Transverse colon (tissue), 4 donors: ENCODE results near the gene GNG4. TPM values are rescaled to one million over a fixed set of nuclear protein-coding genes. Genes with fewer than 3 reads are reported as not detected.

Source experiments
- DNase-seq: peaks from one replicate; pipeline ENCODE4 v3.0.0-alpha.2; 2019
- H3K27ac ChIP-seq, 4 donors: fragments of 200-600 bp; sonication (generic); 2 replicates each; pipeline ENCODE4 v1.5.1; 2016 to 2018; ENCODE audit warnings: inconsistent platforms in 4 of 4
- H3K27me3 ChIP-seq: fragments of 200-600 bp; sonication (generic); 2 replicates; pipeline ENCODE4 v1.5.1; 2017; ENCODE audit warnings: inconsistent platforms
- H3K36me3 ChIP-seq, 4 donors: fragments of 200-600 bp; sonication (generic); 2 replicates each; pipeline ENCODE4 v1.5.1; 2017 to 2019; ENCODE audit warnings: inconsistent platforms in 4 of 4
- H3K4me1 ChIP-seq, 4 donors: fragments of 200-600 bp; sonication (generic); 2 replicates each; pipeline ENCODE4 v1.5.1; 2017 to 2020; ENCODE audit warnings: inconsistent platforms in 4 of 4
- H3K4me3 ChIP-seq, 4 donors: fragments of 200-600 bp; sonication (generic); 1 replicate in 1 of 4; 2 replicates in 3 of 4; pipeline versions ENCODE4 v1.5.1 to v1.6.1; 2017 to 2019; ENCODE audit warnings: inconsistent platforms in 4 of 4
- H3K9me3 ChIP-seq, 2 donors: fragments of 200-600 bp; sonication (generic); 2 replicates each; pipeline ENCODE4 v1.5.1; 2017 to 2019; ENCODE audit warnings: inconsistent platforms in 2 of 2
- EP300 ChIP-seq: sonication (generic); formaldehyde crosslinking; IDR thresholded peaks from one replicate; pipeline ENCODE4 v1.6.1; 2017; ENCODE audit warnings: antibody characterized with exemption, low read depth
- POLR2A ChIP-seq: fragments of 450-650 bp; IDR thresholded peaks from one replicate; pipeline ENCODE4 v1.6.1; 2016; ENCODE audit warnings: antibody characterized with exemption, mild to moderate bottlenecking, moderate library complexity
- POLR2AphosphoS5 ChIP-seq, 3 donors: sonication (generic); formaldehyde crosslinking; IDR thresholded peaks; one replicate each; pipeline ENCODE4 v1.6.1; 2016; ENCODE audit warnings: antibody characterized with exemption in 3 of 3
- WGBS, 2 donors: methylation state at CpG; one replicate each; pipeline ENCODE4 v1.1.5; 2018; ENCODE audit warnings: low coverage in 1 of 2; 5-methylcytosine and 5-hydroxymethylcytosine counted together
- in situ Hi-C, 4 donors: fragments of 200-750 bp; cut with MboI; loops; one replicate each; pipeline versions ENCODE4 v1.15.0 to v1.15.1; 2017; ENCODE audit warnings: low sequenced_read_pairs in 3 of 4, low pct_ligation_motif_present in 1 of 4, low pct_unique_long_range_greater_than_20kb in 1 of 4
- intact Hi-C: fragments of 100-400 bp; cut with DNase I; formaldehyde crosslinking; loops from one replicate; pipeline ENCODE4 v1.15.1; 2023; ENCODE audit warnings: low total_unique reads
- total RNA-seq, 4 donors: library from RNA; depleted of rRNA; stranded (reverse); fragments of >200 nt; gene quantifications; one replicate each; pipeline ENCODE4 v1.1.0, GENCODE V29; 2016
- TF ChIP-seq, protein P1 (sequence below), 5 experiments: fragments of 200-600 bp in 3 of 5; fragments of 450-650 bp in 2 of 5; sonication (generic) in 3 of 5; IDR thresholded peaks; 1 replicate in 2 of 5; 2 replicates in 3 of 5; pipeline ENCODE4 v1.5.1; 2016 to 2017; ENCODE audit warnings: antibody characterized with exemption in 5 of 5, inconsistent platforms in 3 of 5, mild to moderate bottlenecking in 2 of 5, moderate library complexity in 1 of 5

Gene GNG4
- total RNA-seq, 4 donors from 2014 or later: 0.37 to 6.8 (median 5.5) TPM

DNA sequence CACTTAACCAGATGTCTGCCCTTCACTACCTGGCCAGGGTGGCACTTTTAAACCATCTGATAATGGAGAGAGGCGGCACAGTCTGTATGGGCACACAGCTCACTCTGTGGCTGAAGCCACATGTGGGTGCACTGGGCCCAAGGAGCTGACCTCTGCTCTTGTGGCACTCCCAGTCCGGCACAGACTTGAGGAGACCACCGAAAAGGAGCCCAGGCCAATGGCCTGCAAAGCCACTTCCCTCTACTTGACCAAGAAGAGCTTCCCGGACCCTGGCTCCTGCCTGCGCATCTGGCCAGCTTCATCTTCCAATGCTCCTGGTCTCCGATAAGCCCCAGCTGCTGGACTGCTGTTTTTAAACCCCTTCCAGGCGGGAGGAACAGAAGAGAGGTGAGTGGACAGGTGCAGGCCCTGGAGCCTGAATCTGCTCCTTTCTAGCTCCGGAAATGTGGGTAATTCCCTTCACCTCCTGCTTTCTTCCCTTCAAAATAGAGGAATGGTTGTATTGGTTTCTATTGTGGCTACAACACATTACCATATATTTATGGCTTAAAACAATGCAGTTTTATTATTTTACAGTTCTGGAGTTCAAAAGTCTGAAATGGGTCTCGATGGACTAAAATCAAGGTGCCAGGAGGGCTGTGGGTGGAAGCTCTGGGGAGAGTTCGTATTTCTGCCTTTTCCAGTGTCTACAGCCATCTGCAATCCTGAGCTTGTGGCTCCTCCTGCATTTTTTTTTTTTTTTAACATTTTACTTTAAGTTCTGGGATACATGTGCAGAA lies 11.6 kb downstream of the GNG4 start:
- Histone ChIP-seq H3K4me1 (peaks cover 0 to 8% (median 4%) of the 10 kb centered on the region in 4 donors), H3K27ac (peak overlapping the region in 1 of 4 donors; percentile 49), H3K9me3 (no peaks in the 10 kb centered on the region), H3K4me3 (no peak overlapping the region), H3K36me3 (no peaks in the 10 kb centered on the region), H3K27me3 (no peaks in the 10 kb centered on the region)
- 50 to 66% methylated on average over 2 to 10 of the region's 10 CpGs for WGBS, 2 donors
- intact Hi-C loops: no loop called here
- in situ Hi-C loops: no loop called here
- DNase-seq: peak; percentile 9
- TF ChIP-seq POLR2A (no peak), POLR2AphosphoS5 (IDR thresholded peaks at IDR 0.05) (no peak), EP300 (no peak)
- TF ChIP-seq, protein P1, sequence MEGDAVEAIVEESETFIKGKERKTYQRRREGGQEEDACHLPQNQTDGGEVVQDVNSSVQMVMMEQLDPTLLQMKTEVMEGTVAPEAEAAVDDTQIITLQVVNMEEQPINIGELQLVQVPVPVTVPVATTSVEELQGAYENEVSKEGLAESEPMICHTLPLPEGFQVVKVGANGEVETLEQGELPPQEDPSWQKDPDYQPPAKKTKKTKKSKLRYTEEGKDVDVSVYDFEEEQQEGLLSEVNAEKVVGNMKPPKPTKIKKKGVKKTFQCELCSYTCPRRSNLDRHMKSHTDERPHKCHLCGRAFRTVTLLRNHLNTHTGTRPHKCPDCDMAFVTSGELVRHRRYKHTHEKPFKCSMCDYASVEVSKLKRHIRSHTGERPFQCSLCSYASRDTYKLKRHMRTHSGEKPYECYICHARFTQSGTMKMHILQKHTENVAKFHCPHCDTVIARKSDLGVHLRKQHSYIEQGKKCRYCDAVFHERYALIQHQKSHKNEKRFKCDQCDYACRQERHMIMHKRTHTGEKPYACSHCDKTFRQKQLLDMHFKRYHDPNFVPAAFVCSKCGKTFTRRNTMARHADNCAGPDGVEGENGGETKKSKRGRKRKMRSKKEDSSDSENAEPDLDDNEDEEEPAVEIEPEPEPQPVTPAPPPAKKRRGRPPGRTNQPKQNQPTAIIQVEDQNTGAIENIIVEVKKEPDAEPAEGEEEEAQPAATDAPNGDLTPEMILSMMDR (IDR thresholded peaks at IDR 0.05): no peak

DNA sequence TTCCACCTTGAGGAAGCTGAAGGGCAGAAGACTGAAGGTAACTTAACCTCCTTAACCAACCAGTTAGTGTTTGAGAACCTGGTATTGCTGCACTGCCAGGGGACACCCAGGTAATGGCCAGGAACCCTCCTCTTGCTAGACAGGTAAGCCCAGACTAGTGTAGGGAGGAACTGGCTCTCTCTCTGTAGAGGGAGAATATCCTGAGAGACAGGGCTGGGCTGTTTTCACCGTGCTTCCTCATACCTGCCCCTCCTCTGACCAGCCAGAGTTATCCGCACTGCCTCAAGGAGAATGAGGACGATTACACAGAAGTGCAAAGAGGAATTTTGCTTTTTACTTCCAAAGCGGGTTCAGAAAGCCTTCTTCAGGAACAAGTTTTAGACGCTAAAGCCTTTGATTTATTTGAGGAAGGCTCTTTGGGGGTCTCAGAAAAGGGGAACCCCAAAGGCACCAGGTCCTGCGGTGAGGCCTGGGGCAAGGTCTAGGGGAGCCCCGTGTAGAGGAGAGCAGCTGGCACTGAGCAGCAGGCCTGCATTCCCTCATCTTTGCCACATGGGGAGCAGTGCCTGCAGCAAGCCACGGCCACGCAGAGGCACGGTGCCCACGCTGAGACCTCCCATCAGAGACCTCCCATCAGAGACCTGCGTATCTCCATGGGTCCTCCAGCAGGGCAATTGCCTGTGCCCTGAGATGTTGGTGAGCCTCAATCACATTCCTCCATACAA lies 13.5 kb downstream of the GNG4 start:
- WGBS, 2 donors: 53 to 57% methylated on average over 6 to 12 of the region's 12 CpGs
- Histone ChIP-seq H3K4me3 (no peak overlapping the region), H3K4me1 (peaks cover 0 to 8% (median 4%) of the 10 kb centered on the region in 4 donors), H3K9me3 (no peaks in the 10 kb centered on the region), H3K27ac (peak overlapping the region in 1 of 4 donors; percentile 5), H3K36me3 (no peaks in the 10 kb centered on the region), H3K27me3 (no peaks in the 10 kb centered on the region)
- TF ChIP-seq POLR2AphosphoS5 (IDR thresholded peaks at IDR 0.05) (peak in 1 of 3 donors; percentile 12), POLR2A (no peak), EP300 (no peak)
- TF ChIP-seq, protein P1 (IDR thresholded peaks at IDR 0.05): no peak
- in situ Hi-C loops: no loop called here
- peak; percentile 54 for DNase-seq
- intact Hi-C loops: no loop called here

DNA sequence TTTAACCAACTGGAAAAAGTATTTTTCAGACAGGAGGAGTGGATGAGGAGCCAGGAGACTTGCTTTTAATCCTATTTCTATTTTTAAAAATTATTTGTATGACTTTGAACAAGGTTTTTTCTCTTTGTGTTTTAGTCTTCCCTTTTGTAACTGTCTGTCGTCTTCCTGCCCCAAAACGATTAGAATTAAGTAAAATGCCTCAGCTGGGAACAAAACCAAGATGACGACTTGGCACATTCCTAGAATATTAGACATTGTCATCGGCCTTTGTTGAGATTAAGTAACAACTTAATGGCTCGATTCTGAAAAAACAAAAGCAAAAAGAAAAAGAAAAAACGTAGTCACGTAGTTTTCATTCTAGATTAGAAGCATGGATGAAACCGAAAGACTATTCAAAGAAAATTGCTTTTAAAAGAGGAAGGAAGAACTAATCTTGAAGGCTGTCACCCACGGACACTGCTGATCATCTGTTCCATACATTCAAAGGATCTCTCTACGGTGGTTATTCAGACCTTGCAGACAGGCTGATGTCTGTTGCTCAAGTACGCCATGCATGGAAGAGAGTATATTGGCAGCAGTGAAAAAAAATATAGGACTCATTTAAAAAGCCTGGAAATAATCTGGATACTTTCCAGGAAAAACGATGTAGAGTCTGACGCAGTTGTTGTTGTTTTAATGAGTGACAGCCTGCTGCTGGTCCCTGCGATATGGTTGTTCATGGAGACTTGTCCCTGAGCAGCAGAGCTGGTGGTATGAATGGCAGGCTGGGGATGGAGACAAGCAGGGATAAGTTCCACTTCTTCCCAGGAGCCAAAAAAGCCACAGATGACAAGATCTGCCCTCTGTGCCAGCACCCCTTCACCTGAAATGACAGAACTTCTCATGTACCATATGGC lies 16.8 kb downstream of the GNG4 start:
- intact Hi-C loops: no loop called here
- DNase-seq: no peak
- Histone ChIP-seq H3K36me3 (no peaks in the 10 kb centered on the region), H3K27me3 (no peaks in the 10 kb centered on the region), H3K4me3 (peak overlapping the region in 1 of 4 donors; percentile 21), H3K4me1 (peaks cover 0 to 8% (median 2%) of the 10 kb centered on the region in 4 donors), H3K27ac (no peak overlapping the region), H3K9me3 (no peaks in the 10 kb centered on the region)
- WGBS, 2 donors: 57 to 67% methylated on average over 11 to 14 of the region's 14 CpGs
- in situ Hi-C loops: no loop called here
- TF ChIP-seq EP300: no peak

DNA sequence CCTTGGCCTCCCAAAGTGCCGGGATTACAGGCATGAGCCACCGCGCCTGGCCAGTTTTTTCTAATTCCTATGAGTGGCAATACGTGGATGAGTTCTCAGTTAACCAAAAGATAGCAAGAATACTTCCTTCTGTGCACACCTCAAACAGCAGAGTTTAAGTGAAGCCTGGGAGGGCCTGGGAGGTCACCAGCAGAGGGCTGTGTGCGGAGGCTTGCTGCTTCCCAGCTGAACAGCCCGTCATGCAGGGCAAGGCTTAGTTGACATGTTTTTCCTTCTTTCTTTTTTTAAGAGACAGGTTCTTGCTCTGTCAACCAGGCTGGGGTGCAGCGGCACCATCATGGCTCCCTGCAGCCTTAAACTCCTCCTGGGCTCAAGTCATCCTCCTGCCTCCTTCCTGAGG lies 17.8 kb downstream of the GNG4 start:
- intact Hi-C loops: no loop called here
- Histone ChIP-seq H3K9me3 (no peaks in the 10 kb centered on the region), H3K4me1 (peaks cover 0 to 8% (median 1%) of the 10 kb centered on the region in 4 donors), H3K36me3 (no peaks in the 10 kb centered on the region), H3K27me3 (no peaks in the 10 kb centered on the region), H3K27ac (no peak overlapping the region), H3K4me3 (no peak overlapping the region)
- TF ChIP-seq, protein P1 (IDR thresholded peaks at IDR 0.05): no peak
- TF ChIP-seq POLR2A (no peak), EP300 (no peak), POLR2AphosphoS5 (IDR thresholded peaks at IDR 0.05) (no peak)
- 89 to 97% methylated on average over 4 to 7 of the region's 7 CpGs for WGBS, 2 donors
- in situ Hi-C loops: no loop called here
- no peak for DNase-seq
